ENCODE results near the gene ATP10A.

- TF ChIP-seq EZH2 (IDR thresholded peaks at IDR 0.05): no peak
- TF ChIP-seq POLR2AphosphoS5 (IDR thresholded peaks at IDR 0.05; ENCODE audit: borderline replicate concordance, low read depth, low read length): no peak
- no peak for TF ChIP-seq FOXP2 (optimal IDR thresholded peaks at IDR 0.05; ENCODE audit: control extremely low read depth, extremely low read length, insufficient read depth)
These were observed 187.1 kb downstream of the ATP10A start for GRCh38 chr15:25676070-25676469.
